Measurements from ENCODE around the gene SUN5.

The SUN5 gene

GRCh38 chr20:32991792-32992641, 12.2 kb downstream of the SUN5 start:
- no peak for DNase-seq

GRCh38 chr20:32991383-32991782, 12.8 kb downstream of the SUN5 start:
- DNase-seq = no peak

- no peak for DNase-seq
These were observed 13.8 kb downstream of the SUN5 start for GRCh38 chr20:32990426-32990825.

GRCh38 chr20:32989507-32990283, 14.5 kb downstream of the SUN5 start:
- no peak for DNase-seq

DNA sequence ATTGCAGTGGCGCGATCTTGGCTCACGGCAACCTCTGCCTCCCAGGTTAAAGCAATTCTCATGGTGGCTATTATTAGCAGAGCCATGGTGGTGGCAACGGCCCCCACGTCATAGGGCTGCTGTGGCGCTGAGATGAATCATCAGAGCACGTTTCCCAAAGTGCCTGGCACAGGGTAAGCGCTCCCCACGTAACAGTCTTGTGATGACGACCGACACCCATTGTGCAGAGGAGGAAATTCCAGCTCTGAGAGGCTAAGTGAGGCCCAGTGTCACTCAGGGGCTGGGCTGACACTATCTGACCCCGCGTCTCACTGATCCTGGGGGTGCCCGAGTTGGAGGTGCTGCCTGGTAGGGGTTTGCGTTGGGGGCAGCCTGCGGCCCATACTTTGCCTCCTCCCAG, 16.2 kb downstream of the SUN5 start:
- no peak for DNase-seq

GRCh38 chr20:32987044-32987825, 17.0 kb downstream of the SUN5 start:
- DNase-seq = no peak

DNA sequence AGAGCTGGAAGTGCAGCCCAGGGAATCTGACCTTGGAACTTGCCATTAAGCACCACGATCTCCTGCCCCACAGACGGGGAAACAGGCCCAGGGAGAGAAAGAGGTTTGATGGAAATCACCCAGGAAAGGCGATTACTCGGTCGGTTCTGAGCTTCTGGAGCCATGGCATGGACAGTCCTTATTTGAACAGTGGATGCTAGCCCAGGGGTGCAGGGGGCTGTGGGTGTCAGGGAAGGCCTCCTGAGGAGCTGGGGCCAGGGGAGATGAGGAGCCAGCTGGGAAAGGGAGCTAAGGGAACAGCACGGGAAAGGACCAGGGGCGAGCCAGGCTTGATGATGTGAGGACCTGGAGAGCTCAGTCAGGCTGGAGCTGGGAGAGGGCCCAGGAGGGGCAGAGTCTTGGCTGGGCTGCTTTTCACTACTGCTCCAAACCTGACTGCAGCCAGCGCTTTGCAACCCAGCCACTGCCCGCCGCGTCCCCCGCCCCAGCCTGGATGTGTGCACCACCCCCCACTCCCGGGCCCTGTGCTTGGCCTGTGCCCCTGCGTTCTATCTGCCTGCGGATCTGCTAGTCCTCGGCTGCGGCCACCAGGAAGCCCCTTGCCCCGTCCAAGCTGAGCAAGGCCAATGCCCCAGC, 17.8 kb downstream of the SUN5 start:
- DNase-seq = no peak

- DNase-seq = no peak
These were observed 18.6 kb downstream of the SUN5 start for GRCh38 chr20:32985596-32985995.

DNA sequence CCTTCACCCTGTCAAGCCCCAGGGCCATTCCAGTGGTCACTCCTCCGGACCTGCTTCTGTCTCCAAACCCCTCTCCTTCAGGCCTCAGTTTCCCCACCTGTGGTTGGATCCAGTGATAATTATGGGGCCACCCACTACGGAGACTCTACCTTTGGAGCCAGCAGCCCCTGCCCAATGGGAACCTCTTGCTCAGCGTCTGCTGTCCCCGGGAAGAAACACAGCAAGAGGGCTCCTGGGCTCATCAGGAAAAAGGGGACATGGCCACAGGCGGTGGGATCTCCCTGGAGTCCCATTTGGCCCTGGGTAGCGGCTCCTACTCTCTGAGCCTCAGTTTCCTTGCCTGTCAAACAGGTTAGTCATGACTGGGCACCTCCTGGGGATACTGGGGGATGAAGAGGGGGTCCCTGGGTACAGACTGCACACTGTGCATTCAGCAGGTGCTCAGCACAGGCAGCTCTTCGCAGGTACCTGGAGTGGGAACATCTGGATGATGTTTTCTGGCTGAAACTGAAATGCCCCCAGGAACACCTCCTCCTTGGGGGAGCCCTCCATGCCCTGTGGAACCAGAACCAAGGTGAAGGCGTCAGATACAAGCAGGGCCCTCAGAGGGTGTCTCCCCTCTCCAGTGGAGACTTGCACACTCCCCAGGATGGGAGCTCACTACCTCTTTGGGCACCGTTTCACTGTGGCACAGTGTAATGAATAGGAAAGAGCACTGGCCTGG, 19.4 kb downstream of the SUN5 start:
- no peak for DNase-seq

- DNase-seq = no peak
These were observed 20.0 kb downstream of the SUN5 start for GRCh38 chr20:32984196-32984595.

GRCh38 chr20:32983459-32984112, 20.6 kb downstream of the SUN5 start:
- DNase-seq = no peak

- no peak for DNase-seq
These were observed 21.4 kb downstream of the SUN5 start for GRCh38 chr20:32982617-32983458.

DNA sequence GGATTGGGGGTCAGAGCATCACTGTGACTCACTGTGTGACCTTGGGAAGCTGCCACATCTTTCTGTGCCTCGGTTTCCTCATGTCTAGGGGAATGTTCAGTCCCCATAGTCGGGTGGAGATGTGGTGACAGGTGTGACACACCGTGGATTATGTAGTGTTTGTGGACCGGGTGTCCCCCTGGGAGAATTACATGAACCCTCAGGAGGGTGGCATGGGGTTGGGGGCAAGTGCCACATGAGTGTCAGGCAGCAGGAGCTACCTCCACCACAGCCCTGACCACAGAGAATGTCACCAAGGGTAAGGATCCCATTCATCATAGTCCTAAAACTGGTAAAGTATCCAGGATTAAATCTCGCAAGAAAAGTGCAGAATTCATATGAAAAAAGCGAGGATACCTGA, 23.2 kb downstream of the SUN5 start:
- DNase-seq = no peak

DNA sequence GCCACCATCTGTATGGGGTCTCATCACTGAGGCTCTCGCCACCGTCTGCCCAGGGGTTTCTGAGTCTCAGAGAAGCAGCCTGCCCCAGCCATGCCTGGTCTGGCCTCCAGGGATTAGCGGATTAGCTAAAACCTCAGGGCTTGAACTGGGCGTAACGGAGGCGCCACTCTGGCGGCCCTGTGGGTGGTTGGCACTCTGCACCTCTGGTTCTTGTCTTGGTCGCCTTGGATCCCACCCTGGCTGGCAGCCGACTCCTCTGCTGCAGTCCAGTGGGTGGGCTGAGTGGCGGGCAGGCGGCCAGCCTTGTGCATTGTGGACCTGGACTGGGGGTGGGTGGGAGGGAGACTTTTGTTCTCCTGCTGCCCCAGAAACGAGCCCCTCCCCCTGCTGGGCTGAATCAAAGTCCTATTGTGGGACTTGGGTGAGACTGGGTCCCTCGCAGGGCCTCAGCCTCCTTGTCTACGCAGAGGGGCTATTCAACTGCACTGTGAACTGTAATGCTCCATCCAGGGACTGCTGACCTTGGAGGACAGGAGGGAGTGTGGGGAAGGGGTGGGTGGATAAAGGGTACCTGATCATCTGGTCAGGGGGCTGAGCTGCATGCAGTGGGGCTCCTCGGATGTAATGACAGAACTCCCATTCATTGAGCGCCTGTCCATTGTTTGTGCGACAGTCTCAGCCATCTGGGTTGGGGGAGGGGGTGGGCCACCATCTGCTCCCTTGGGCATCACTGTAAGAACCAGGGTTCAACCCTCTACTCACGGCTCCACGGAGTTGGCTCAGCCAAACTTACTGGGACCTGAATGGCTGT, 23.9 kb downstream of the SUN5 start:
- DNase-seq = no peak

GRCh38 chr20:32979201-32979998, 24.8 kb downstream of the SUN5 start:
- no peak for DNase-seq

DNA sequence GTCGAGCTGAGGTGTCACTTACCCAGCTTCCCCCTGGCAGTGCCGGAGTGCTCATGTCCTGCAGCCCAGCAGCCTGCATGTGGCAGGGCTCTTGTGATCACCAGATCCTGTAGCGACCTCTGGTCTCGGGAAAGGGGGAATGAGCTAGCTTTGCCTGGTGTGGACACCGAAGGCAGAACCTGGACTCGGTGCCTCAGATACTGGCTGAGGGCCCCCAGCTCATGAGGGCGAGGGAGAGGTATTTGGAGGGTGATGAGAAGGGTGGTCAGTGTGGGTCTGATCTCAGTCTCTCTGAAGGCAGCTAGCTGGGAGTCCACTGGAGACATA, 26.3 kb downstream of the SUN5 start:
- DNase-seq = no peak

DNA sequence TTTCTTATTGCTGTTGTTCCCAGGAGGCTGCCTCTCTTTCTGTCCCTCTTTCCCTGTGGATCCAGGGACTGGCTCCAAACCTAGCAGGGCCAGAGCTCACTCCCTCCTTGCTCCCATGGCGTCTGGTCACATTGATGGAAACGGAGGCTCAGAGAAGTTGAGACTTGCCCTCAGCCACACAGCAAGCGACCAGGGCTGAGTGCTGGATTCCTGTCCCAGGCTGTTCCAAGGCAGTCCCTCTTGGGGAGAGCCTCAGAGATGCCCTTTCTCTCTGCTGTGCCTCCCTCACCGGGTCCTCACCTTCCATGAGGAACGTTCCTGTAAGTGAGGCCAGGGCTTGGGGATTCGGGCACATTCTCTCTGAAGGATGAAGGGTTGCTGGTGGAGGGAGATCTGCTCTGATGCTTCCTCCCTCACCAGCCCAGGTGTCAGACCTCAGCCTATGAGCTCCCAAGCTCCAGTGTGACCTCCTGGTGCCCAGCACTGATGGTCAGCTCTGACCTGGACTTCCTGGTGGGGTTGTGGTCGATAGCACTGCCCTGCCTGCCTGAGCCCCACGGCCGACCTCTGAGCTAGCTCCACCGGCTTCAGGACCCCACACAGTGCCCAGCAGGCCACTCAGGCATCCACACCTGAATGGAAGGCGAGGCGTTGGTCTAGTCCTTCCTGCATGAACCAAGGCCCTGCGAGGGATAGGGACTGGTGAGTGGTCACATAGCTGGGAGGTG, 26.8 kb downstream of the SUN5 start:
- DNase-seq = no peak

DNA sequence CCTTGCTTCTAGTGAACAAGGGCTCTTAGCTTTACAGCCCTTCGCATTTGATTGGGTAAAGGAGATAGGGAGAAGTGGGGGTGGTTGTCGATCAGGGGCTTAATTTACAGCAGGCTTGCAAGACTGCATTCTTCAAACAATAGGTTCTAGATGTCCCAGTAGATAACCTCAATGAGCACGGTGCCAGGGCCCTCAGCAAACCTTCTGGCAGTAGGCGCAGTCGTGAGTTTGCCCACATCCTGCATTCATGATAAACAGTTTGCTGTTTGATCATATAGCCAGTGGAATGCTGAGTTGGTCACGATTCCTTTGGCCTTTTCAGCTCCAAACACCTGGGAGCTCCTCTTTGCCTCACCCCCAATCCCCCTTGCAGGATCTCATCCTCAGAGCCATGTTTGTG, 27.5 kb downstream of the SUN5 start:
- peak in 1 of 5 donors; percentile 37 for DNase-seq

All from T-helper 1 cell (primary cell).